ENCODE results near the gene TRIM72.

- TF ChIP-seq CTCF (IDR thresholded peaks at IDR 0.05; ENCODE audit: low read depth, low read length) (no peak), EZH2phosphoT487 (IDR thresholded peaks at IDR 0.05; ENCODE audit: low read depth) (no peak)
Observed at GRCh38 chr16:31251435-31251834, 37.5 kb downstream of the TRIM72 start.
